Astrocyte of the cerebellum (primary cell): Measurements from ENCODE around the gene CHD2.

ENCODE experiments used
- DNase-seq: peaks from one replicate; pipeline ENCODE4 v3.0.0-alpha.2; 2011; ENCODE audit warnings: low read depth
- H3K4me3 ChIP-seq: 2 replicates; pipeline ENCODE4 v1.5.1; 2011; ENCODE audit warnings: mild to moderate bottlenecking, low read depth, low read length, moderate library complexity
- in situ Hi-C: cut with HindIII; loops from 2 replicates; pipeline ENCODE4 v1.10.0; 2017; ENCODE audit warnings: low sequenced_read_pairs
- TF ChIP-seq, protein P1 (sequence below): IDR thresholded peaks from 2 replicates; pipeline ENCODE4 v1.5.1; 2012; ENCODE audit warnings: low read length, low read depth, moderate library complexity, mild to moderate bottlenecking; ENCODE audit errors: missing control alignments

CHD2 gene

DNA sequence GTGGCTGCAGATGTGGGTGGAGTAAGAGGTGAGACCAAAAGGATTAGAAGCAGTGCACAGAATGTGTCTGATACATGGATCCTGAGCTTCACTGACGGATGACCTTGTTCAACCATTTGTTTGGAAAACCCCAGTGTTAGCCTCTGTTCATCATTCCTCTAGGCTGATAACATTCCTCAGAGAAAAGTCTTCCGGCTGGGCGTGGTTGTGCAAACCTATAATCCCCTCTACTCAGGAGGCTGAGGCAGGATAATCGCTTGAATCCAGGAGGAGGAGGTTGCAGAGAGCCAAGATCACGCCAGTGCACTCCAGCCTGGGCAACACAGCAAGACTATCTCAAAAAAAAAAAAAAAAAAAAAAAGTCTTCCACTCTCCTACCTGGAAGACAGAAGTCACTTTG, 23.1 kb upstream of the CHD2 start:
- no peak overlapping the region for H3K4me3 ChIP-seq
- no peak for DNase-seq
- in situ Hi-C loops: no loop called here
- TF ChIP-seq, protein P1, sequence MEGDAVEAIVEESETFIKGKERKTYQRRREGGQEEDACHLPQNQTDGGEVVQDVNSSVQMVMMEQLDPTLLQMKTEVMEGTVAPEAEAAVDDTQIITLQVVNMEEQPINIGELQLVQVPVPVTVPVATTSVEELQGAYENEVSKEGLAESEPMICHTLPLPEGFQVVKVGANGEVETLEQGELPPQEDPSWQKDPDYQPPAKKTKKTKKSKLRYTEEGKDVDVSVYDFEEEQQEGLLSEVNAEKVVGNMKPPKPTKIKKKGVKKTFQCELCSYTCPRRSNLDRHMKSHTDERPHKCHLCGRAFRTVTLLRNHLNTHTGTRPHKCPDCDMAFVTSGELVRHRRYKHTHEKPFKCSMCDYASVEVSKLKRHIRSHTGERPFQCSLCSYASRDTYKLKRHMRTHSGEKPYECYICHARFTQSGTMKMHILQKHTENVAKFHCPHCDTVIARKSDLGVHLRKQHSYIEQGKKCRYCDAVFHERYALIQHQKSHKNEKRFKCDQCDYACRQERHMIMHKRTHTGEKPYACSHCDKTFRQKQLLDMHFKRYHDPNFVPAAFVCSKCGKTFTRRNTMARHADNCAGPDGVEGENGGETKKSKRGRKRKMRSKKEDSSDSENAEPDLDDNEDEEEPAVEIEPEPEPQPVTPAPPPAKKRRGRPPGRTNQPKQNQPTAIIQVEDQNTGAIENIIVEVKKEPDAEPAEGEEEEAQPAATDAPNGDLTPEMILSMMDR: no peak

DNA sequence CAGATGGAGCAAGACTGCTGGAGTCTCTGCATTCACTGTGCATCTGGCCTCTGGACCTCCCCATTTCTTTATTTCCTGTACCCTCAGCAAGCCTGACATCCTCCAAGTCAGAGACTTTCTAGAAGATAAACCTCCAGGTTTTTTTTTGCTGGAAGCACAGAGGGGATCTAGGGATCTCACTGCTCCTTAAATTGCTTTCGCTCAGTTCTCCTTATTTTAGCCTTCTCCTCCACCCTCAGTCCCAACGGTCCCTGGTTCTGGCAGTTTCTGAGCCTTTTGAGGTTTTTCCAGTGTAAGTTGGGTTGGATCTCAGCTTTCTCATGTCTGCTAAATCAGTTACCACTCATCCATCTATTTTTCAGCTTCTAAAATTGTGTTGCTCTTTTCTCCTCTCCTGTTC, 22.7 kb upstream of the CHD2 start:
- DNase-seq: no peak
- in situ Hi-C loops: no loop called here
- TF ChIP-seq, protein P1: no peak
- H3K4me3 ChIP-seq: no peak overlapping the region

DNA sequence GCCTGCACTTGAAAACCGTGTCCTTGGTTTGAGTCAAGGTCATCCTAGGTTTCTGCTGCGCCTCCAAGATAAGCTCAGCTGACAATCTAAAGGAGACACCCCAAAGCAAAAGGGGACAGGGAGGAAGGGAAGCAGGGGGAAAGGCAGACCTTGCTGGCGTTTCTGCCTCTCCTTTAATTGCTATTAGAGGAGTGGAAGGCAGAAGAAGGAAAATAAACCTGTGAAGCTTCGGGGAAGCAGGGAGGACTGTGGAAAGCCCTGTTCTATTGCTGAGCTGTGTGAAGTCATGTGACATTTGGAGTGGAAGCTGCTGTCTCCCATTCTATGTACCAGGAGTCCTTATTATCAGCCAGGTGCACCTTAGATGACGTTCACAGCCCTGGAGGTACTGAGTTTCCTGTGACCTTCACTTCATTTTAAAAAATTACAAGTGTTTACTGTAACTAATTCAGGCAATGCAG, 21.5 kb upstream of the CHD2 start:
- in situ Hi-C loops: no loop called here
- TF ChIP-seq, protein P1: no peak
- DNase-seq: no peak

DNA sequence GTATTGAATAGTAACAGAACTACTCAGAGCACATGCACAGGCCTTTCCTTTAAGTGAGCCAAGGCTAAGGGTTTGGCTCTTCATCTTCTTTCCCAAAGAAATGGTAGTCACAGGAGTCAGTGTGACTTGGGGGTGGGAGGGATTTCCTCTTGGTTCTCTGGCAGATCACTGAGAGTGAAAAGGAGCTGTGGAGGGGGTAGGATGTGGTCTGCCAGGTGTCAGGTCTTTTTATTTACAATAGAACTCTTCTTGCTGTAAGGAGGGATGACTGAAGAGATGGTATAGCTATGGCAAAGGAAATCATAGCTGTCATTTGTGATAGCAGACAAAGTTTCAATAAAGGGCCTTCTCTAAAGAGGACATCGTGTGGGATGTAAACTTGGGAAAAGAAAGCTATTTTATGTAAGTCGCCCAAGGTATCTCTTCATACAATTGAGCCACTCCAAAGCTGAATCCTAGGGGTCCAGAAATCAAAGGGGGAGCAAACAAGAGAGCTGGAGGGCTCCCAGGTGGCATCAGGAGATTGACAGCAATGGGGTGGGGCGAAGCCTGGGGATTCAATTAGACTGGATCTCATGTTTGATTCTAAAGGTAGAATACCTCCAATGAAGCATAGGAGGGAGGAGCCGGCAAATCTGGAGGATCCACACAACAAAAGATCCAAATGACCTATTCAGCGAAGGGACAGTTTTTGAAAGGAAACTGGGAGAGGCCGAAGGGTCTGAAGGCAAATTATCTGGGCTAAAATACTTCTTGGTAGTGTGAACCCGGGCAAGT, 20.0 kb upstream of the CHD2 start:
- TF ChIP-seq, protein P1: no peak
- no peak overlapping the region for H3K4me3 ChIP-seq
- no peak for DNase-seq
- in situ Hi-C loops: no loop called here

More for the DNA sequence above, 21.5 kb upstream of the CHD2 start:
- H3K4me3 ChIP-seq: no peak overlapping the region

DNA sequence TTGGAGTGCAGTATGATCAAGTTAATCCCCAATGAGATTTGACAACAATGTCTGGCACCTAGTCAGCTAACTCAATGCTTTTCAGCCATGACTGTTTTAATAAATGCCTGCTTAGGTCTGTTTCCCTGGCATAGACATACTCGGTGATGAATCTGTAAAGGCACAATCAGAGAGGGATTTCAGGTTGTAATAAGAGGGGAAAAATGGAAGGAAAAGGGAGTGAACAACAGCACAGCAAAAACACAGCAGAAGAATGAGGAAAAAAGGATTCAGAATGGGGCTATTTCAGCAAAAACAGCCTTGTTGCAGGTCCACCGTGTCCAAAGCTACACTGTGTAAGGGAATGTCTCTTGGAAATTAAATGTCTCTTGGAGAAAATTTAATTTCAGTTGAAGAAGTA, 19.3 kb upstream of the CHD2 start:
- H3K4me3 ChIP-seq: no peak overlapping the region
- DNase-seq: no peak
- in situ Hi-C loops: no loop called here
- TF ChIP-seq, protein P1: no peak

DNA sequence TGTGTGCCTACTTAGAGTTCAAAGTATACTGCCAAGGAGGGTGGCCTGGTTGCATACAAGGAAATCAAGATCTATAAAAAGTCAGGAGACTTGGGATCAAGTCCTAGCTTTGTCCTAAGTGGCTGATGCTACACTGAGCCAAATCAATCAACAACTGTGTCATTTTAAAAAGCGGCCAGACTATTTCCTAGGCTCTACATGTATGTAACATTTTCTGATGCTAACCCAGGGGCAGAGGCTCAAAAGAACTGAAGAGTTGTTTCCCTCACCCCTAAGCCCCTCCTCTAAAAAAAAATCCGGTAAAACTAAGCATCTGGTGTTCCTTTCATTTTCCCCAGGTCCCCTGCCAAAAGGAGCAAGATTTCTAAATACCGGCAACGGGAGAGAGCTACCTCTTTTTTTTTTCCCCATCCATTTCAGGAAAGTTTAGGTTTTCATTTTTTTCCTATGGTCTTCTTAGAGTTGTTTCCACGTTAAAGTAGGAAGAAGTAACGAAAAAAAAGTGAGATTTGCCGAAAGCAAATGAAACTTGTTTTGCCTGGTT, 18.8 kb upstream of the CHD2 start:
- in situ Hi-C loops: no loop called here
- DNase-seq: no peak
- TF ChIP-seq, protein P1: no peak
- peak overlapping the region; percentile 34 for H3K4me3 ChIP-seq
